Left forelimb (tissue), 1 donor: Measurements from ENCODE around the gene CTSC.

Source experiments
- DNase-seq: peaks from one replicate; pipeline ENCODE4 v3.0.0-alpha.2; 2018; ENCODE audit warnings: low spot score

CTSC gene

GRCh38 chr11:88317536-88317935 is 20.0 kb downstream of the CTSC start:
- no peak for DNase-seq

GRCh38 chr11:88315981-88316441 is 21.5 kb downstream of the CTSC start:
- no peak for DNase-seq

- DNase-seq: no peak
Measured at GRCh38 chr11:88315015-88315414, 22.5 kb downstream of the CTSC start.

- no peak for DNase-seq
Measured at GRCh38 chr11:88313441-88313840, 24.1 kb downstream of the CTSC start.

- DNase-seq: no peak
Measured at GRCh38 chr11:88312628-88313027, 24.9 kb downstream of the CTSC start.

GRCh38 chr11:88310246-88310645 is 27.3 kb downstream of the CTSC start:
- DNase-seq: no peak

GRCh38 chr11:88308576-88308975 is 29.0 kb downstream of the CTSC start:
- DNase-seq: no peak

- DNase-seq: no peak
Measured at GRCh38 chr11:88307749-88308425, 29.6 kb downstream of the CTSC start.

GRCh38 chr11:88306785-88307184 is 30.8 kb downstream of the CTSC start:
- no peak for DNase-seq

GRCh38 chr11:88305430-88305829 is 32.1 kb downstream of the CTSC start:
- DNase-seq: no peak

GRCh38 chr11:88304352-88304751 is 33.2 kb downstream of the CTSC start:
- DNase-seq: no peak

- no peak for DNase-seq
Measured at GRCh38 chr11:88303037-88303436, 34.5 kb downstream of the CTSC start.

GRCh38 chr11:88301488-88302140 is 35.9 kb downstream of the CTSC start:
- no peak for DNase-seq

GRCh38 chr11:88300888-88301487 is 36.5 kb downstream of the CTSC start:
- no peak for DNase-seq

- DNase-seq: no peak
Measured at GRCh38 chr11:88297863-88298262, 39.7 kb downstream of the CTSC start.

- no peak for DNase-seq
Measured at GRCh38 chr11:88297421-88297820, 40.1 kb downstream of the CTSC start.

- no peak for DNase-seq
Measured at GRCh38 chr11:88295028-88295427, 42.5 kb downstream of the CTSC start.

GRCh38 chr11:88293931-88294330 is 43.6 kb downstream of the CTSC start:
- no peak for DNase-seq

GRCh38 chr11:88292171-88292843 is 45.2 kb downstream of the CTSC start:
- no peak for DNase-seq

- no peak for DNase-seq
Measured at GRCh38 chr11:88288560-88288959, 49.0 kb downstream of the CTSC start.

- no peak for DNase-seq
Measured at GRCh38 chr11:88284336-88285050, 53.0 kb downstream of the CTSC start.
